Dedifferentiated amniotic fluid mesenchymal stem cell (primary cell): ENCODE measurements around the gene GALNT18.

Source experiments
- DNase-seq: peaks from one replicate; pipeline ENCODE4 v3.0.0-alpha.2; 2016; ENCODE audit errors: extremely low spot score

Gene GALNT18

DNA sequence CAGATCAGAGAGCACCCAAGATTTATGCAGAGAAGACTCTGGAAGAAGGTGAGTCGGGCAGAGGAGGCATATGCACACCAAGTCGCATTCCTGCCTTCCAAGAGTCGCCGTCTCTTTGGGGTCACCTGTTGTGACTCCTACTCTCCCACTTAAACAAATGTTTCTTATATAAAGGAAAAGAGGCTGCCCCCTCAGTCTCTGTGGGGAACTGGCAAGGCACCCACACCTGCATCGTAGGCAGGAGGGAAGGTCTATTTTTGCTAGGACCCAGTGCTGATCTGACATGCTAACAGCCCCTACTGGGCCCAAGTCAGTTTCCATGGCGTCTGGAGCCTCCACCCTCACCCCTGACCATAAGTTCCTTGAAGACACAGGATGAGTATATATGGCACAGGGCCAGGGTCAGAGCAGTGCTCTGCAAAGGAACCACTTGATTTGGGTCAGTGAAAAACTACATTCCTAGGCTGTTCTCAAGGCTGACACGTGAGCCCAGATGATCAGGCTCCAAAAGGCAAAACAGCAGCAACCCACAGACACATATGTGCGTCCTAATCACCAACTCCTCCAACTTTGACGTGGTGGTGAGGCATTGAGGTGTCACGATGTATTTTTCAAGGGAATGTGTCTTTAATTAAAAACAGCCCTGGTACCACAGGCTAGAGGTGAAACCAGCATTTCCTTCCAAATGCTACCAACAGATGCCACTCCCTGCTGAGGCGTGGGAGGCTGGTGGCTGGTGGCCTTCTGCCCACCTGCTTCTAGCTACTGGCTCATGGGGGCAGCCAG is 213.2 kb downstream of the GALNT18 start:
- DNase-seq: no peak

DNA sequence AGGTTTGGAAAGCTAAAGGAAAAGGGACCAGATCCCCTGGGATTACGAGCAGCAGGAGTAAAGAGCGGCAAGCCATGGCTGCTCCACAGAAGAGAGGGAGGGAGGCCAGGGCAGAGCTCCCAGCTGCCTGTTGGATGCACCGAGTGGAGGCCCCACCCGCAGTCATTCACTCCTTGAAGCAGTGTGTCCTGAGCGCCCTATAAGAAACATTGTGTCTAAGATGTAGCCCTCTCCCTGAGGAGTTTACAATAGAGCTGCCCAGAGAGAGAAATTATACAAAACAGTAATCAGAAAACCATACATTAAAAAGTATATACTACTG is 214.1 kb downstream of the GALNT18 start:
- DNase-seq: no peak

DNA sequence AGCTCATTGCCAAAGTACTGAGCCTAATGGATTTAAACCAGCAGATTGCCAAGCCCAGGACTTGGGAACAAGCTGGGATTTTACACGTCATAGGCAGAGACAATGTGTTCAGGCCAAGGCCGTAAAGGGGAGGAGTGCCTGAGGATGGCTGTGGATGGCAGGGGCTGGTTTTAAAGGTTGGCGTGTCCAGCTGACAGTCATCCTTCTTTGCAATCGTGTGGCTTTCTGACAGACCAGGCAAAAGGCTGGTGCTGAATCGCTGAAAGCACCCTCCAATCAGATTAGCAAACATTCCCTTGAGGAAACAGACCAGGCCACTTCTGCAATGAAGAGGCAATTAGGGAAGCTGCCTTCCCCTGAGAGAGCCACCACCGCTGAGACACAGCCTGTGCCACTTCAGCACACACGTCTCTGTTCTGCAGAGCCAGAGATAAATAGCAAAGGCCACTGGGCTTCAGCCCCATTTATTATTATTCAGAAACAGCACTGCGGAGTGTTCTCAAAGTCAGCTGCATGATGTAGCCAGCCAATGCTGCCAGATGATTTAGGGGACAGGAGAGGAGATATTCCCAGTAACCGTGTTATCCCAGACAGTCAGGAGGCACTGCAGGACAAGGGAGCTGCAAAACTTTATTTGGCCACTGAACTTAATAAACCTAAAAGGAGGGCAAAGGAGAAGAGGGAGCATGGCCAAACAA is 214.6 kb downstream of the GALNT18 start:
- no peak for DNase-seq

DNA sequence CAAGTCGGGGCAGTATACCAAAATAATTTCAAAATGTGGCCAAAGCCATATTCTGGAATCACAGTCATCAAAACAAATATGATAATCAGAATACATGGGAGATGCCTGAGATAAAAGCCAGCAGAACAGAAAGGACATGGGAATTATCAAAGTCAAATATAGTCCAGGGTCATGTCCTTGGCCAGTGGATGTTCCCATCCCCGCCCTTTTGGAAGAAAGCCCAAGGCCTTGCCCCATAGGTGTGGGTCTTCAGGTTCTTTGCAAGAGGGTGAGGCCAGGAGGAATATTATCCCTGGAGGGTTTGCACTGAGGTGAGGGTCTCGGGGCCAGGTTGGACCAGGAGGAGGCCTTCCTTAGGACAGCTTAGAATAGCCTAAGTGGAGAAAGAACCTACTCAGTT is 215.2 kb downstream of the GALNT18 start:
- no peak for DNase-seq

DNA sequence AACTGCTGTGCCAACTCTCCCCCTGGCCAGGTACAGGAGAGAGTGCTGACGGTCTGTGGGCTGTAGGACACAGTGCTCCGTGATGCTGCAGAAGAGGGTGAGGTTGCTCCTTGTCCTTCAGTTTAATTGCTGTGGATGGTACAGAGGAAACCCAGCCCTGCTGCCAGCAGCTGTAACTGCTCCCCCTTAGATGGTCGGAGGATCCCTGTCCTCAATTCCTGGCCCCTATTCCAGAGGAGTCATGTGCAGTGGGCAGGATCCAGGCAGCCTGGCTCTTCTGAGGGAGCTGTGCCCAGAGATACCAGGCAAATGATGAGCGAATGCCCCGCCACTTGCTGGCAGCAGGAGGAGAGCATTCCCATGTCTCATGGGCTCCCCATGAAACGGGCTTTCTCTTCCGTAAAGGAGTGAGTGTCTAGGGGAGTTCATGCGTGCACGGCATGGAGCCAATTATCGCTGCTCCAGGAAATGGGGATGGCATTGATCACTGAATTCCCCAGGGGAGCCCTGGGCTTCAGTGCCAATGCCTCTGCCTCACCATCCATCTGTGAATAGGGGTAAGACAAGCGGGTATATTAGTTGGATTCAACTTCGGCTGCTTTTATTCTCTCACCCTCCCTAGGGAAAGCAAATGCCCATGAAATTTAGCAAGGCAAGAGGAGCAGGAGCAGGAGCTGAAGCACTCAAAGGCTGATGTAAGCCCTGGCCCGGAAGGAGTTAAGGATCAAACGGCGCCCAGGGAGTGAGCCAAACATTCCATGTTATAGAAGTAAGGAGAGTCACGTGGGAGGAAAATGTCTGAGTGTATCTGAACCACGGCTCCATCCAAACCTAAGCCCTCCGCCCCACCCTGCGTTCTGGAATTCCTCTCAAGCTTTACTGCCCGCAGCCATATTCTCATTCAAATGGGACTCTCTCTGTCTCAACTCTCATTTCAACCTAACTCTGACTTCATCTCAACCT is 217.8 kb downstream of the GALNT18 start:
- peak; percentile 63 for DNase-seq

DNA sequence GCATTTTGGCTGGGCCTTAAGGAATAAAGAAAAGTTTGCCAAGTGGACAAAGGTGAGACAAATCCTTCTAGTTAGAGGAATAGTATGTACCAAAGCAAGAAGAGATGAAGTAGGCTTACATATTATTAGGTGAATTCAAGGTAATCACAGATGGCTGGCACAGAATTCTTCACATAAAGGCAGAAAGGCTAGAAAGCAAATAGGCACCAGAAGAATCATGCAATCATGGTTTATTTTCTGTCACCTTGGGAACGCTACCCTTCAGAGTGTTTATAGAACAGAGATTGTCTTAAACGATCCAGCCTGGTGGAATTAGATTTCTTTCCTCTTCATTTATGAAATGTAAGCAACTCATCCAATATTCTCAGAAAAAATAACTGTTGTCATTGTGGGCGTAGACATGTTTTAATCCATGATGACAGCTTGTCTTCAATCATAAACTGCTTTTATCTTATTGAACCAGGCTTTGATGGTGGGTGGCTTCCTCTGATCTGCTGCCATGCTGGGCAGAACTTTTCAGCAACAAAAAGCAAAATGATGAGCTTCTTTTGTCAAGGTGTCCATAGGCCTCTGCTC is 219.8 kb downstream of the GALNT18 start:
- no peak for DNase-seq

DNA sequence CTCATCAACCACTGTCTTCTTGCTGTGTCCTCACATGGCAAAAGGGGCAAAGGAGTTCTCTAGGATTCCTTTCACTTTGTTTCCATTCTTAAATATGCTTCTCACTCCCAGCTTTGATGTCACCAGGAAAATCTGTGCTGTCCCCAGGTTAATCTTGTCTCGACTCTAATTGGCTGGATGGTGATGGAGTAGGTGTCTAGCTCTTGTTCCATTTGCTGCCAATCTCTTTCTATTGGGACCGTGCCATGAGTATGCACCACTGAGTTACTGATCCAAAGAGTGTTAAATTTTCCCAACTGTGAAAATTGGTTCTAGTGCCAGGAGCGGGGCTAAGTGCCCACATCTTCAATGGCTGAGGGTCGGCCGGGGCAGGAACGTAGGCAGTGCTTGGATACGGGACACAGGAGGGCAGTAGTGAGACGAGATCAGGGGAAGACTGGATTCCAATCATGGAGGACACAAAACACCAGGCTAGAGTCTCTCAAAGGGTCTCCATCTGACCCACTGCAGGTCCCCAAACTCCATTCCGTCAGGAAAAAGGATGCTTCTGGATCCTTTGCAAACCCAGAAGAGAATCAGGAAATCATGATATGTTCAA is 221.1 kb downstream of the GALNT18 start:
- DNase-seq: no peak

DNA sequence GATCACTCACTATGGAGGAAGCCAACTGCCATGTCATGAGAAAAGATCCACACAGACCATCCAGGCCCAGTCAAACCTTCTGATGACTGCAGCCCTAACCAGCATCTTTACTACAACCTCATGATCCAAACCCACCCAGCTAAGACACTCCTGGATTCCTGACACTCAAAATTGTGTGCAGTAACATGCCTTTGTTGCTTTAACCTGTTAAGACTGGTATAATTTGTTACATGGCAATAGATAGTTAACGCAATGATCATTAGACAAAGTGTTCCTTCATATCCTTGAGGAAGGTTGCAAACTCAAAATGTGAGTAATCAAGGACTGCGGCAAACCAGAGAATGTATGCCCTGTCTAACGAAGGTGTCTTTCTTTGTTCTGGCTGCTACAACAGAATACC is 221.7 kb downstream of the GALNT18 start:
- no peak for DNase-seq

DNA sequence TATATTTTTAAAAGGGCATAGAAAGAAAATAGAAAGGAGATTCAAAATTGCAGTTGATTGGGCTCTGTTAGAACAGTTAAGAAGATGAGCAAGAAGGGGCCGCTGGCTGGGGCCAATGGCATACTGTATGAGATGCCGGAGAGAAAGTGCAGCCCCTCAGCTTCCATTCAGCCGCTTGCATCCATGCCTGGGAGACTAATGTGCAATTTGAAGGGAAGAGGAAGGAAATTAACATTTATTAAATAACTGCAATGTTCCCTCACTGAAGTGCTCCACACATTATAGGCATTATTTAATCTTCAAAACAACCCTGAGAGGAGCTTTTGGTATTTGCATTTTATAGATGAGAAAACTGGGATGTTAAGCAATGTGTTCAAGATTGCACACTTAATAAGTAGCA is 224.0 kb downstream of the GALNT18 start:
- no peak for DNase-seq

DNA sequence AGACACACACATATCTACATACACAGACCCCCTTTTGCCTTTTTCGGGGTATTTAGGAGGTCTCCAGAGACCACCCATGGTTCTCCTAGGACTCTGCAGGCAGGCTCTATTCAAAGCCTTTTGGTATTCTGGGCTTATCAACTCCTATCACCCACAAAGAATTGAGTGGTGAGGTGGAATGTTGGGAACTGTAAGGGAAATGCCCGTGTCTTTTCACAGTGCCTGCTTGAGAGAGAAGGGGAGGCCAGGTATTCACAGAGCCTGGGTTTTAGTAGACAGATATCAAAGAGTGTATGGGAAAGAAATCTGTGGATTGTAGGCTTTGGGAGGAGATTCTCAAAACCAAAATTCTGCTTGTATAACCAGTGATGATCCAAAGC is 224.8 kb downstream of the GALNT18 start:
- DNase-seq: no peak

DNA sequence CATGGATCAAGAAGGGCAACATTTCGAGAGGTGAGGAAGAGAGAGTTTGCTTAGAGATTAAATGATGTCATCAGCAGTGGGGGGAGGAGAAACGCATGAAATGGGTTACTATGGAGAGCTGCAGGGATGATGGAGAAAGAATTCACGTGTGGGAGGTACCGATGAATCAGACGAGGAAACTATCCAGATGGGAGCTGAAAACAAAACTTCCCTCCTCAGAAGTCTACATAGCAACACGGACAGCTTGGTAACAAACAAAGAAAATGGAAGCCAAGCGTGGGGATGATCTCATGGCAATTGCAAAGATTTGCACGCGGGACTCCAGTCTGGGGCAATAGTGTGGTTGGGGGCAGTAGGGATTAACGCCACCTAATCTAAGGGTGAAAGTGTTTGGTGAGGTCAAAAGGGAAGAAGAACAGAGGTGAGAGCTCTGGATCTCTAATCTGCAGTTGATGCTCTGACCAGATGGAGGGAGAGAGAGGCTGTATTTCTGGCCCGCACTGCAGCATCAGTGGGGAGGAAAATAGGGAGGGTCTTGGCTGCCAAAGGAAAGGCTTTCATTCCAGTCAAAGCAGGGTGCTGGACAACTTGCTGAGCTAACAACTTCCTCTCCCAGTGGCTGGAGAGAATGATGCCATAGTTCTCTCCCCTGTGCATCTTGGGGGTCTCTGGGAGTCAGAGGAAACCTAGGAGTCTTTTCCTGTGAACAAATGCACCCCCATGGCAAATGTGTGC is 225.3 kb downstream of the GALNT18 start:
- DNase-seq: peak; percentile 56

DNA sequence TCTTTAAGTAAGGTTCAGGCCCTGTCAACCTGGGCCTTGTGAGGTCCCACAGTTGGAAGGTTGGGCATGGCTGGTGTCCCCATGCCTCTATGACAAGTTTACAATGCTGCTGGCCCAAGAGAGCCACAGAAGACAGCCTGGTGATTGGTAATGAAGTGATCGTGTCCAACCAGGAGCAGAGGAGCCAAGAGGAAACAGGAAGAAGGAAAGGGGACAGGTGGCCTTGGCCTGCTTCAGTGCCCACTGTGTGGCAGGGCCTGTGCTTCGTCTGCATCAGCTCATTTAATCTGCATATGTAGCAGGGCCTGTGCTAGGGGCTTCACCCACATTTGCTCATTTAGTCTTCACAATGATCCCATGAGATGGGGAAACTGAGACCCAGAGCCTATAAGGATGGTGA is 226.7 kb downstream of the GALNT18 start:
- no peak for DNase-seq

DNA sequence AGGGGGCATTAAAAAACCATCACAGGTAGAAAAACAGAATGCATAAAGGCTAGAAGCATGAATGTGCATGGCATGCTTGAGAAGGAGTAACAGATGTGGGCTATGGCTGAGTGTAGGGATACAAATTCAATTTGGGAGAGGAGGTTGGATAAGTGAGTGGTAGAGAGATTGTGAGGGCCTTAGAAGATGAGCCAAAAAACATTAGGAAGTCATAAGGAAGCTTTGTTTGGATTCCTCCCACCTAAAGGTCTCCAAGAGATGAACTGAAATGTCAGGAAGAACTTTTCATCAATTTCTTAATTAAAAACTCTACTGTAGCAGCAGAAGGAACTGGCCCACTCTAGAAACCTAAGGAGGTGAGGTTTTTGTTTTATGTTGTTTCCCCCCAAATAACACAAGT is 227.6 kb downstream of the GALNT18 start:
- DNase-seq: no peak

DNA sequence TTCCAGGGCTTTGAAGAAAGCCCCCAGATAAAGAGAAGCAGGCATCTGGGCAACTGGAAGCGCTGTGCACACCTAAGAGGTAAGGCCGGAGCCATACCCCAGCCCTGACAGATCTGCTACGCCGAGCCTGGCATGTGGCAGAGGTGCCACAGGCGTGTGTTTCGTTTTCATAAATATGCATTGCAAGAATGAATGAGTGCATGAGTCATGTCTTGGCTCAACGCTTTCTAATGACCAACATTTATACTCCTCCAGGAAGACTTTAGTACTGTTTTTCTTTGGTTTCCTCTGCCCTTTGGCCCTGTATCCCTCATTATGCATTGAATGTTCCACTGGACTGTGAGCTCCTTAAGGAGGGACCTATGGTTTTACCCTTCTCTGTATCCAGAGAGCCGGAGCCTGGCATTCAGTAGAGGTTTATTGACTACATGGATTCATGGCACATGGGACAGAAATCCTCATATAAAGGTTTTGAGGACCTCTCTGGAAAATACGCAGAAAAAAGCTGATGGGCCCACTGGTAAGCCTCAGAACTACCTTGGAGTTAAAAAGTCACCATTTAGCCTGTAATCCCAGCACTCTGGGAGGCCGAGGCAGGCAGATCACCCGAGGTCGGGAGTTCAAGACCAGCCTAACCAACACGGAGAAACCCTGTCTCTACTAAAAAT is 229.9 kb downstream of the GALNT18 start:
- DNase-seq: peak; percentile 55

DNA sequence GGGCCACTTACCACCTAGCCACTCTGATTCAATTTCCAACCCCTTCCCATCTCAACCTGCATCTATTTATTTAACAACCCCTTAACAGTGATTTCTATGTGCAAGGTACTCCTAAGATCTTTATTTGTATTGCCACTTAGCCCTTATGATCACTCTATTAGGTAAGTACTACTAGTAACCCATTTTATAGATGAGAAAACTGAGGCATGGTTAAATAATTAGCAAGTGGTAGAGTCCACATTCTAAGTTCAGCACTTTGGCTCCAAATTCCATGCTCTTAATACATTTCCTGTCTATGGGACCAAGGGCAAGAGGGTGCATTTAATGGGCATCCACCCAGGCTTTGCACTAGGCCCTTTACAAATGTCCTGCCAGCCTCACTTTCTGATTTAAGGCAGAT is 230.6 kb downstream of the GALNT18 start:
- no peak for DNase-seq

DNA sequence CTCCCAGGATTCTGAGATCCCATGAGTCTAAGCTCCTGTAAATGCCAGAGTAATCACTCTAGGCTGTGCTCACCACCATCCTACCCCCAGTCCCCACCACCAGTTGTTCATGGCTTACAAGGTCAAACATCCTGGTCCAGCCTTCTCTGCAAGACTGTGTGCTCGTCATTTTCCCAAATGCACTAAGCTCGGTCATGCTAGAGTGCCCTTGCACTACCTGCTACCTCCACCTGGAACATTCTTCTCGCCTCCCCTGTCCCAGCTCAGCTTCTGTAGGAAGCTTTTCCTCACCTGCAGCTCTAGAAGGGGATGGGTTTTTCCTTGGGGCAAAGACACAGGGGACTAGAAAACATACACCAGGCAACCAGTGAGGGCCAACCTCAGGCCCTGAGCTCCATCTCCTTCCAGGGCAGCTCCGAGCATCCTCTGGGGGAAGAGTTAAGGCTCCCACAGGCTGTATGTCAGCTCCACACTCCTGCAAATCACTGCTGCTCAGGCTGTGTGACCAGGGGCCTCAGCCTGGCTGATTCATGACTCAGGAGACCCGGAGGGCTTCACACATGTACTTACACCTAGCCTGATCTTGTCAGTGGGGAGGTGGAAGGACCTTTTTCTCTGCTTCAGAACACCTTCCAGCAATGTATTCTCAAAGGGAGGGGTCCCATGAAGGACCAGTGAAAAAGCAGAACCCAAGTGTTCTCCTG is 231.6 kb downstream of the GALNT18 start:
- DNase-seq: no peak

DNA sequence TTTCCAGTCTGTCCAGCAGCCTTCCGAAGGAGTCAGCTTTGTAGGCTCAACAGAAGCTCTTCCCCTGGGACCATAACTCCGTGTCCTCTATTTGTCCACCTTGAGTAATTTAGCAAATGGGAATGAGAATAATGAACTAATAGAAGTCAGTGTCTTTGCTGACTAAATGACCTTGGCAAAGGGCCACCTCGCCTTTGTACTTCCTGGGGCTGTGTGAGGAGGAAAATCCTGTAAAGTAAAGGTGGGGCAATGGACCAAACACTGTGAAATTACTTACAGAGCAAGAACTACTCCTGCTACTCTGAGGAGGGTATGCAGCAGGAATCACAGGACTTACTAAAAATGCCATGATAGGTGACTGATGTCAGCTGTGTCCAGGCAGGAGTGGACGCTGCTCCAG is 232.6 kb downstream of the GALNT18 start:
- DNase-seq: no peak

DNA sequence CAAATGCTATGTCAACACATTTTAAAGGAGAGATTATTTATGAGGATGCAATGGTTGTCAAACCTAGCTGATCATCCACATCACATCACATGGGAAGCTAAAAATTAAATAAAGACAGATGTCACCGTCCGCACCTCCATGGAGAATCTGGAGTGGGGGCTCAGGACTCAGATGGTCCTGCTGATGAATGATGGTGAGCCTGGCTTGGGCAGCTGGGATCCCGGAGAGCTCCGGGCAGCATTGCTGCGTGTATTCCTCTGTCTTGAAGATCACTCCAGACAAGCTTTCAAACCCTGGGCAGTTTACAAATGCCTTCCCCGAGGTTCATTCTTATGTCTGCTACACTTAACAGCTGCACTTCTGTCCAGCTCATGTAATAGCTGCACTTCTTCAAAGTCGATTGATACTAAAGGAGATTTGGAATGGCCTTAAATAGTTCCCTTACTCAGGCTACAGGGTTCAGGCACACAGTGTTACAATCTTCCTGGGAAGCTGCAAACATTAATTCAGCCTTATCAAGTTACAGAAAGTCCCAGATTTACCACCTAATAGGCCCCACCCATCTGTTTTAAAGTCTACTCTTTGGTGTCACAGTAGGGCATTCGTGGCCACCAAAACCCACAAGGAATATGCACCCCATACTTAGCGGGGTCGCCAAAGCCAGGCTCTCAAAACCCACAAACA is 234.0 kb downstream of the GALNT18 start:
- no peak for DNase-seq

DNA sequence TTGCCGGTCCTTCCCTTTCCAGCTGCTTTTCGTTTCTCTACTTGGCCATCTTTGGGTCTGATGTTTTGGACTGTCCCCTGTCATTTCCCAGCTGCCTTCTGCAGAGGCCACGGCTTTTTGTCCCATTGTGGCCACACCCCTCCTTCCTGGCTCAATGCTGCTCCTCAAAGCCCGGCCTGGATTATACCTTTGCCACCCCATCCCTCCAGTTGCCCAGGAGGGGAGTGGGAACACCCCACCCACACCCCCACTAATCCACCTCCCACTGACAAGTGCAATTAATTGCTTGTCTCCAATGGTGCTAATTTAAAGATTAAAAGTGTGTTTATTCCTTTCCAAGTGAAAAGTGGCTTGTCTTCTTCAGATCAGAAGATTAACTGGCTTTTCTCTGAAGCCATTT is 234.6 kb downstream of the GALNT18 start:
- no peak for DNase-seq
